Uterus (tissue), 4 donors: Measurements from ENCODE around the gene GALNT6. TPM values are rescaled to one million over a fixed set of nuclear protein-coding genes. Genes with fewer than 3 reads are reported as not detected.

ENCODE experiments used
- DNase-seq, 2 donors: peaks; one replicate each; pipeline ENCODE4 v3.0.0-alpha.2; 2019 to 2020
- H3K27ac ChIP-seq, 2 donors: fragments of 200-600 bp; sonication (generic); 1 replicate in 1 of 2; 2 replicates in 1 of 2; pipeline ENCODE4 v1.5.1; 2016 to 2018
- H3K27me3 ChIP-seq, 2 donors: fragments of 200-600 bp; sonication (generic); one replicate each; pipeline ENCODE4 v1.5.1; 2018 to 2019; ENCODE audit warnings: control low read depth in 1 of 2
- H3K36me3 ChIP-seq, 2 donors: fragments of 200-600 bp; sonication (generic); one replicate each; pipeline ENCODE4 v1.5.1; 2019; ENCODE audit warnings: control low read depth in 1 of 2
- H3K4me1 ChIP-seq, 2 donors: fragments of 200-600 bp; sonication (generic); one replicate each; pipeline ENCODE4 v1.5.1; 2018 to 2019; ENCODE audit warnings: control low read depth in 1 of 2
- H3K4me3 ChIP-seq, 2 donors: fragments of 200-600 bp; sonication (generic); 1 replicate in 1 of 2; 2 replicates in 1 of 2; pipeline ENCODE4 v1.5.1; 2018 to 2019; ENCODE audit warnings: mild to moderate bottlenecking in 1 of 2
- H3K9me3 ChIP-seq, 2 donors: fragments of 200-600 bp; sonication (generic); one replicate each; pipeline ENCODE4 v1.5.1; 2019; ENCODE audit warnings: control low read depth in 1 of 2
- POLR2A ChIP-seq, 2 donors: fragments of 450-650 bp; IDR thresholded peaks; one replicate each; pipeline ENCODE4 v1.6.1; 2016; ENCODE audit warnings: antibody characterized with exemption in 2 of 2, mild to moderate bottlenecking in 1 of 2, moderate library complexity in 1 of 2
- intact Hi-C: fragments of 100-400 bp; cut with DNase I; formaldehyde crosslinking; loops from one replicate; pipeline ENCODE4 v1.15.1; 2023; ENCODE audit warnings: low total_unique reads
- total RNA-seq, 4 donors: library from RNA; depleted of rRNA in 3 of 4; stranded (reverse); fragments of >200 nt in 3 of 4; gene quantifications; one replicate each; pipeline versions ENCODE4 v1.1.0 to v1.2.4, GENCODE V29; 2014 to 2023
- TF ChIP-seq, protein P1 (sequence below), 4 experiments: fragments of 200-600 bp in 2 of 4; fragments of 450-650 bp in 2 of 4; sonication (generic) in 2 of 4; IDR thresholded peaks; one replicate each; pipeline ENCODE4 v1.5.1; 2016 to 2019; ENCODE audit warnings: antibody characterized with exemption in 4 of 4, mild to moderate bottlenecking in 2 of 4, moderate library complexity in 1 of 4
- donor health status: DM: yes; HTN: yes; CAD: no.

The GALNT6 gene
- total RNA-seq, 4 donors from 2014 or later = under 0.01 to 1.3 (median 0.76) TPM; not detected in 1

DNA sequence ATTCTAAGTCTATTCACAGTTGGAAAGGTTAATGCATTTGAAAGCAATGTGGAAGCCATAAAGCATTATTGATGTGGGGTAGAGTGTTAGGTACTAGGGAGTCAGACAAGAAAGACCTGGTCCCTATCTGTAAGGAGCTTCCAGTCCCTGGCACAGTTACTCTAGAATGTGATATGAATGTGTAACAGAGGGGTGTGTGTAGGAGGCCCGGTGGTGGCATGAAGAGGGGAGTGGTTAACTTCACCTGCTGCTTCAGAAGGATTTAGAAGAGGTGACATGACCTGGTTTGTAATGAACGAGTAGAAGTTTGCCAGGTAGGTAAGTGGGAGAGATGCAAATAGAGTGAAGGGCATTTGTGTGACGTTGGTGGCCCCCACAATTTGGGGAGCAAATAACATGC is 15.1 kb upstream of the GALNT6 start:
- Histone ChIP-seq H3K27me3 (no peaks in the 10 kb centered on the region), H3K9me3 (no peaks in the 10 kb centered on the region), H3K36me3 (no peaks in the 10 kb centered on the region), H3K27ac (no peak overlapping the region), H3K4me3 (no peak overlapping the region), H3K4me1 (no peaks in the 10 kb centered on the region)
- TF ChIP-seq, protein P1, sequence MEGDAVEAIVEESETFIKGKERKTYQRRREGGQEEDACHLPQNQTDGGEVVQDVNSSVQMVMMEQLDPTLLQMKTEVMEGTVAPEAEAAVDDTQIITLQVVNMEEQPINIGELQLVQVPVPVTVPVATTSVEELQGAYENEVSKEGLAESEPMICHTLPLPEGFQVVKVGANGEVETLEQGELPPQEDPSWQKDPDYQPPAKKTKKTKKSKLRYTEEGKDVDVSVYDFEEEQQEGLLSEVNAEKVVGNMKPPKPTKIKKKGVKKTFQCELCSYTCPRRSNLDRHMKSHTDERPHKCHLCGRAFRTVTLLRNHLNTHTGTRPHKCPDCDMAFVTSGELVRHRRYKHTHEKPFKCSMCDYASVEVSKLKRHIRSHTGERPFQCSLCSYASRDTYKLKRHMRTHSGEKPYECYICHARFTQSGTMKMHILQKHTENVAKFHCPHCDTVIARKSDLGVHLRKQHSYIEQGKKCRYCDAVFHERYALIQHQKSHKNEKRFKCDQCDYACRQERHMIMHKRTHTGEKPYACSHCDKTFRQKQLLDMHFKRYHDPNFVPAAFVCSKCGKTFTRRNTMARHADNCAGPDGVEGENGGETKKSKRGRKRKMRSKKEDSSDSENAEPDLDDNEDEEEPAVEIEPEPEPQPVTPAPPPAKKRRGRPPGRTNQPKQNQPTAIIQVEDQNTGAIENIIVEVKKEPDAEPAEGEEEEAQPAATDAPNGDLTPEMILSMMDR (IDR thresholded peaks at IDR 0.05) = no peak
- TF ChIP-seq POLR2A (IDR thresholded peaks at IDR 0.05) = no peak
- intact Hi-C loops = no loop called here
- no peak for DNase-seq

DNA sequence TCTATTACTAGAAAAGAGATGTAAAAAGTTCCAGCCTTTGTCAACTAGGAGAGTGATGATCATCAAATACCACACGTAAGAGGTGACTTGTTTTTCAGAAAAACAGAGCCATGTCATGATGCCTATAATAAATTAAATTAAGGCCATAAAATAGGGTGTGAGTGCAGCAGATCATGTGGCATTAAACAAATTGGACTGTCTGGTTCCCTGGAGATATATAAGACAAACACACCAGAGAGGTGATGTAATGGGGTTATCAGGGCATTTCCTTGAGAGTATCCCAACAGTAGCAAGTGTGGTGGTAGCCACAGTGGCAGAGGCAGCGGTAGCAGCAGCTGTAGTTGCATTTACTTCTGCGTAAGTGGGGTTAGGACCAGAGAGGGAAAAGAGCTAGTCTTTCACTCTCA is 14.6 kb upstream of the GALNT6 start:
- no peak overlapping the region for H3K27ac ChIP-seq
- no peaks in the 10 kb centered on the region for H3K9me3 ChIP-seq
- H3K36me3 ChIP-seq = no peaks in the 10 kb centered on the region
- no peak for DNase-seq
- H3K27me3 ChIP-seq = no peaks in the 10 kb centered on the region
- TF ChIP-seq, protein P1 (IDR thresholded peaks at IDR 0.05) = no peak
- TF ChIP-seq POLR2A (IDR thresholded peaks at IDR 0.05) = no peak
- H3K4me3 ChIP-seq = no peak overlapping the region
- intact Hi-C loops = no loop called here
- no peaks in the 10 kb centered on the region for H3K4me1 ChIP-seq

DNA sequence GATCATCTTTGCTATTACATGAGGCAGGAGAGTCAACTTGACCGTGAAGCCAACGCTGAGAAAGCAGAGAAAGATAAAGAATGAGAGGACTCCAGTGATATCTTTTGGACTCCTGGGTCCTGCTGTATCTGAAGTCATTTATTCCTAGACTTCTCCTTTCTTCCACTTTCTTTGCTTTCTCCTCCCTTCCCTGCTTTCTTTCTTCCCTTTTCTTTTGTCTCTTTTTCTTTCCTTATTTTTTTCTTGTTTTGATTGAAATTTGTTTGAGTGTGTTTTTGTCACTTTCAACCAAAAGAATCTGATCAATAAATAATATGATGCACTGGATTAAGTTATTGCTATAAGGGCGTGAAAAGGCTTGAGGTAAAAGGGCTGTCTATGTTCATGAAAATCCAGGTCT is 13.4 kb upstream of the GALNT6 start:
- Histone ChIP-seq H3K9me3 (no peaks in the 10 kb centered on the region), H3K4me1 (no peaks in the 10 kb centered on the region), H3K4me3 (no peak overlapping the region), H3K27ac (no peak overlapping the region), H3K27me3 (no peaks in the 10 kb centered on the region), H3K36me3 (no peaks in the 10 kb centered on the region)
- TF ChIP-seq, protein P1 (IDR thresholded peaks at IDR 0.05) = no peak
- no peak for TF ChIP-seq POLR2A (IDR thresholded peaks at IDR 0.05)
- no peak for DNase-seq
- intact Hi-C loops = no loop called here

DNA sequence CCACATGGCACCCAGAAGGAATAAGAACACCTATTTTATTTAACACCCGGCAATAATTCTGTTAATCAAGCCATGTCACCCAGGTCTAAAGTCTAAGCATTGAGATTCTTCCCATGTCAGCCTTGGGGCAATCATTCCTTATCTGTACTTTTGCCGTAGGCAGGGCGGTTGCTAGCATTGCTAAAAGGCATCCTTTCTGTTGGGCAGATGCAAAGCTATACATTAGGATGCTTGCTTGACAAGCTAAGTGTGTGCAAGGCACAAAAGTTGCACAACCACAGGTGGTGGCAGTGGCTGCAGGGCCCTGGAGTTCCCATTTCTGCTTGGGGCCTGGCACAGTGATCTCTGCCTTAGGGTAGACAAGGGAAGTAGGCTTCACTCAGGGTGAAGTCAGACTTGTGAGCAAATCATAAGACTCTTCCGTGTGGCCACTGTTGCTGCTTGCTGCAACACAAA is 12.5 kb upstream of the GALNT6 start:
- DNase-seq = no peak
- no peaks in the 10 kb centered on the region for H3K9me3 ChIP-seq
- no peaks in the 10 kb centered on the region for H3K27me3 ChIP-seq
- intact Hi-C loops = no loop called here
- H3K4me3 ChIP-seq = no peak overlapping the region
- TF ChIP-seq POLR2A (IDR thresholded peaks at IDR 0.05) = no peak
- TF ChIP-seq, protein P1 (IDR thresholded peaks at IDR 0.05) = no peak
- no peaks in the 10 kb centered on the region for H3K36me3 ChIP-seq
- H3K4me1 ChIP-seq = no peaks in the 10 kb centered on the region
- H3K27ac ChIP-seq = no peak overlapping the region

DNA sequence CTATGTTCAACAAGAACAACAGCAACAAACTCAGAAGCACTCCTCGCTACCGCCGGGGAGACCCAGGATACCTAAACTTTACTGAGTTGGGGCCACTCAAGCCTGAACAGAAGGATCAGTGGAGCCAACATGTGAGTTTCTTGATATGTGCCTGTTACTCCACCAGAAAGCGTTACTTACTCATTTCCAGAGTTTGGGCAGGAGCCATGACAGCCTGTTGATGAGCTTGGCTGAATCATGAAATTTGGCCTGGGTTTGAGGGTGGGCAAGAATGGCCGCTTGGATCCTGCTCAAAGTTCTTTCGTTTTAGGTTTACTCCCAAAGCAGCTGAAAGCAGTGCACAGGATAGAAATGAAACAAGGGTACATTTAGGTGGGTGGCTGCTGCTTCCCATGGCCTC is 12.0 kb upstream of the GALNT6 start:
- TF ChIP-seq, protein P1 (IDR thresholded peaks at IDR 0.05) = no peak
- no peak for TF ChIP-seq POLR2A (IDR thresholded peaks at IDR 0.05)
- Histone ChIP-seq H3K9me3 (no peaks in the 10 kb centered on the region), H3K27ac (no peak overlapping the region), H3K4me1 (no peaks in the 10 kb centered on the region), H3K36me3 (no peaks in the 10 kb centered on the region), H3K4me3 (no peak overlapping the region), H3K27me3 (no peaks in the 10 kb centered on the region)
- intact Hi-C loops = no loop called here
- DNase-seq = no peak
